ENCODE results near the gene PPP4C.

The PPP4C gene

DNA sequence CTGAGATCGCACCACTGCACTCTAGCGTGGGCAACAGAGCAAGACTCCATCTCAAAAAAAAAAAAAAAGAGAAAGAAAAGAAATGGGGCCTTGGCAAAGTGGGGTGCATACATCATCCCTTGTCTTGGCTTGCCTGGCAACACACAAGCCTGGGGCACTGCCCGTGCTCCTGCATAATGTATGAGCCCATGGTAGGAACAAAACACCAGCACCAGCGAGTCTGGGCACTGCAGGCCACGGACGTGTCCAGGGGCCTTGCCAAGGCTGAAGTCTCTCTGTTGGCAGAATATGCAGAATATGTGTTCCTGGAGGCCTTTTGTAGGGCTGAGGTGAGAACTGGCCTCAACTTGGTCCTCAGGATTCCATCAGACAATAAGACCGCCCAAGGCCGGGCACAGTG, 25.9 kb upstream of the PPP4C start:
- Mint-ChIP-seq H3K27ac (no peak overlapping the region), H3K9me3 (no peaks in the 10 kb centered on the region), H3K27me3 (peaks cover 15% of the 10 kb centered on the region), H3K4me3 (no peak overlapping the region), H3K4me1 (peaks cover 36% of the 10 kb centered on the region)
- no peak for ATAC-seq
- no peak for DNase-seq

GRCh38 chr16:30051518-30051917, 24.3 kb upstream of the PPP4C start:
- ATAC-seq: no peak
- peak overlapping the region; percentile 35 to 95 for H3K27ac Mint-ChIP-seq
- H3K27me3 Mint-ChIP-seq: peaks cover 16% of the 10 kb centered on the region
- H3K4me1 Mint-ChIP-seq: peaks cover 42% of the 10 kb centered on the region
- peak overlapping the region; percentile 88 to 92 for H3K4me3 Mint-ChIP-seq
- no peak for DNase-seq
- H3K9me3 Mint-ChIP-seq: no peaks in the 10 kb centered on the region

- Mint-ChIP-seq H3K9me3 (no peaks in the 10 kb centered on the region), H3K27ac (peak overlapping the region; percentile 72 to 95), H3K27me3 (peaks cover 16% of the 10 kb centered on the region), H3K4me3 (peak overlapping the region; percentile 88 to 92), H3K4me1 (peaks cover 42% of the 10 kb centered on the region)
- DNase-seq: peak; percentile 87 to 94
- peak; percentile 89 for ATAC-seq
Measured at GRCh38 chr16:30052671-30053372, 23.0 kb upstream of the PPP4C start.

GRCh38 chr16:30053376-30054015, 22.3 kb upstream of the PPP4C start:
- Mint-ChIP-seq H3K4me3 (peak overlapping the region; percentile 88 to 92), H3K27me3 (peaks cover 16% of the 10 kb centered on the region), H3K27ac (no peak overlapping the region), H3K9me3 (no peaks in the 10 kb centered on the region), H3K4me1 (peaks cover 42% of the 10 kb centered on the region)
- DNase-seq (no peak), ATAC-seq (peak; percentile 56)

- Mint-ChIP-seq H3K27me3 (peaks cover 16% of the 10 kb centered on the region), H3K27ac (no peak overlapping the region), H3K4me1 (peaks cover 42% of the 10 kb centered on the region), H3K9me3 (no peaks in the 10 kb centered on the region), H3K4me3 (peak overlapping the region in 1 of 2 donors; percentile 33)
- ATAC-seq (no peak), DNase-seq (no peak)
Measured at GRCh38 chr16:30054451-30054850, 21.3 kb upstream of the PPP4C start.

- Mint-ChIP-seq H3K27ac (no peak overlapping the region), H3K4me3 (peak overlapping the region in 1 of 2 donors; percentile 24), H3K4me1 (peaks cover 42% of the 10 kb centered on the region), H3K27me3 (peaks cover 16% of the 10 kb centered on the region), H3K9me3 (no peaks in the 10 kb centered on the region)
- peak; percentile 54 to 62 for DNase-seq
- ATAC-seq: peak; percentile 80
Measured at GRCh38 chr16:30054959-30055553, 20.7 kb upstream of the PPP4C start.

- DNase-seq (no peak), ATAC-seq (no peak)
- peaks cover 19% of the 10 kb centered on the region for H3K4me1 Mint-ChIP-seq
- H3K4me3 Mint-ChIP-seq: no peak overlapping the region
- no peaks in the 10 kb centered on the region for H3K27me3 Mint-ChIP-seq
- H3K27ac Mint-ChIP-seq: peak overlapping the region in 1 of 2 donors; percentile 78
- no peaks in the 10 kb centered on the region for H3K9me3 Mint-ChIP-seq
Measured at GRCh38 chr16:30060346-30060745, 15.4 kb upstream of the PPP4C start.

DNA sequence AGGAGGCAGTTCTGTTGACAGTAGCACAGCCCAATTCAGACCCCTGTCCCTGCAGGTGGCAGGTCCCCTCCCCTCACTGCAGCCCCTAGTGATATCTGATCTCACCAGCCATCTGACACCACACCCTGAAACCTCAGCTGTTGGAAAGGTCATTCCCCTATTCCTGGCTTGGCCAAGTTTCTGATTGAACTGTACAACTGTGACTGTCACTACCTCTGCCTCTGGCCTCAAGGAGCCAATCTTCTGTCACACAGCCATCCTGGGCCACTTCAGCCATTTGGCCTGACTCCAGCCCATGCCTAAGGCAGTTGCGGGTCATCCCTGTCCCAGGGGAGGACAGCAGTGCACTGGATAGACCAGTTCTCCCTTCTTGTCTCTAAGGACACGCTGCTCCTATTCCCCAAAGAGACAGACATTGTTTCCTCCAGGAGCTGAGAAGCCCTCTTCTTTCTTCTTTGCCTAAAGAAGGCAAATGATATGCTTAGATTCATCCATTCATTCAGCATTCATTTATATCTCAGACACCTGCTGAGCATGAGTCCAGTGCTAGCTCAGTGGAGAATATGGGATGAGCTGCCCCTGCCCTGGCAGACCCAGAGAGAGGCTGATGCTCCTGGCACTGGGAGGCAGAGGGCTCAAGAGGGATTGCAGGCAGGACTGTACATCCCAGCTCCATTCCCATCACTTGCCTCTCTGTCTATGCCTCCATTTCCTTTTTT, 14.8 kb upstream of the PPP4C start:
- peak overlapping the region in 1 of 2 donors; percentile 78 for H3K27ac Mint-ChIP-seq
- no peaks in the 10 kb centered on the region for H3K27me3 Mint-ChIP-seq

GRCh38 chr16:30063278-30063892, 12.4 kb upstream of the PPP4C start:
- no peaks in the 10 kb centered on the region for H3K9me3 Mint-ChIP-seq
- peak overlapping the region; percentile 76 to 99 for H3K27ac Mint-ChIP-seq
- peak overlapping the region; percentile 98 to 99 for H3K4me3 Mint-ChIP-seq
- H3K4me1 Mint-ChIP-seq: peaks cover 39% of the 10 kb centered on the region
- no peak for DNase-seq
- no peak for ATAC-seq
- no peaks in the 10 kb centered on the region for H3K27me3 Mint-ChIP-seq

More for the DNA sequence above, 14.8 kb upstream of the PPP4C start:
- no peak for ATAC-seq
- DNase-seq: no peak
- H3K9me3 Mint-ChIP-seq: no peaks in the 10 kb centered on the region
- H3K4me3 Mint-ChIP-seq: no peak overlapping the region
- H3K4me1 Mint-ChIP-seq: peaks cover 18% of the 10 kb centered on the region

DNA sequence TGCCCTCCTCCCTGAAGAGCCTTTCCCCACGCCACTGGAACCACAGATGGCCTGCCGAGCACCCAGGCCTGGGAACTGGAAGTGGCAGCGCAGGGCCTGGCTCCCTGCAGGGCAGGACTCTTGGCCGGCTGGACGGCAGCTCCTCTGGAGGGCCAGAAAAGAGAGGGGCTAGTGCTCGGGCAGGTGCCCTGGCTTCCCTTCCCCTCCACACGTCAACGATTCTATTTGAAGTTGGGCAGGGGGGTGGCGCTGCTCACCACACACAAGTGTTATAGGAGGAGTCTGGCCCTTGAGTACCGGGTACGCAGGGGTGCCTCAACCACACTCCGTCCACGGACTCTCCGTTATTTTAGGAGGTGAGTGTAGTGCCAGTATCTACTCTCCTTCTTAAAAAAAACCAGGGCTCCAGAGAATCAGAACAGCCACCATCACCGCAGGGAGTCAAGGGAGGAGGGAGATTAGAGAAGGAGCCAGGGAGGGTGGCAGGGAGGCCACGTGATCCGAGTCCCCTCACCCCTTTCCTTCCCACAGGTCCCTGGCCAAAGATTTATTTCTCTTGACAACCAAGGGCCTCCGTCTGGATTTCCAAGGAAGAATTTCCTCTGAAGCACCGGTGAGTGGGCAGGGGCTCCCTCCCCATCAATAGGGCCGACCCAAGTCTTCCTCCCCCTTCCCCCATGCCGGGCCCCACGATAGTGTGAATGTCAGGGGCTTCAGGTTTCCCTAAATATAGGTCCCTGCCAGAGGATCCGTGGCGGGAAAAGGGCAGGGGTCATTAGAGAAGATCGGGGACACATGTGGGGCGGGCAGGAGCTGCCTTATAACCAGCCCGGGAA, 11.7 kb upstream of the PPP4C start:
- H3K27me3 Mint-ChIP-seq: no peaks in the 10 kb centered on the region
- H3K27ac Mint-ChIP-seq: peak overlapping the region; percentile 98 to 99
- H3K9me3 Mint-ChIP-seq: no peaks in the 10 kb centered on the region
- peaks cover 45% of the 10 kb centered on the region for H3K4me1 Mint-ChIP-seq
- ATAC-seq (peak; percentile 39), DNase-seq (peak; percentile 54 to 75)
- H3K4me3 Mint-ChIP-seq: peak overlapping the region; percentile 98 to 99

- Mint-ChIP-seq H3K9me3 (no peaks in the 10 kb centered on the region), H3K4me3 (peak overlapping the region; percentile 98 to 99), H3K27me3 (no peaks in the 10 kb centered on the region), H3K27ac (peak overlapping the region; percentile 99), H3K4me1 (peaks cover 50% of the 10 kb centered on the region)
- no peak for ATAC-seq
- no peak for DNase-seq
Measured at GRCh38 chr16:30064729-30065101, 11.1 kb upstream of the PPP4C start.

DNA sequence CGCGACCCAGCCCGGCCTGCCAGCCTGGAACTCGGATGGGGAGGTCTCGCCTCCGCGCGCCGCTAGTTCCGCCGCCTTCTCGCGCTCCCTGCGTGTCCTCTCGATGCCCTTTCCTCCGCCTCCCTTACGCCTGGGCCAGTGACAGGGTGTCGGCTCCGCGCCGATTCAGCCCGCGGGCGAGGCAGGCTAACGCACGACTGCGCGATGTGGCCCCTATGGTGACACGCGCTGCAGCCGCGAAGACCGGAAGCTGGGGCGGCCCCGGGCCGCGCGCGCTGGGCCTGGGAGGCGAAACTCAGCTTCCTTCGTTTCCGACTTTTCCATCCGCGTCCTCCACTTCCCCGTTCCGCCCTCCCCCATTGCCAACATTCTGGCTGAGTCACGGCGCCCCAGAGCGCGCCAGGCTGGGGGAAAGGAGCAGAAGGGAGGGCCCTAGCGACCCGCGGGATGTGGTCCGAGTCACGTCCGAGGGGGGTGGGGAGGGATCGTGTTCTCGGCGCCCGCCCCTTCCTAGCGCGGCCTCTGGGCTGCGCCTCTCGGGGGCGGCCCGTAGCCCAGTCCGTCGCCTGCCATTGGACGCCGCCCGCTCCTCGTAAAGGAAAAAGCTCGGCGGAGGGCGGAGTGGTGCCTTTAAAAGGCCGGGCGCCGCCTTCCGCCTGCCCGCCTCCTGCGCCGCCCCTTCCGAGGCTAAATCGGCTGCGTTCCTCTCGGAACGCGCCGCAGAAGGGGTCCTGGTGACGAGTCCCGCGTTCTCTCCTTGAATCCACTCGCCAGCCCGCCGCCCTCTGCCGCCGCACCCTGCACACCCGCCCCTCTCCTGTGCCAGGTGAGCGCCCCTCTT, 10.5 kb upstream of the PPP4C start, which contains the start of gene ALDOA:
ALDOA (plus strand) TSS at position 659 of the 841 bp plus-strand sequence. CDS start 1,138 bp downstream, outside the sequence.
- peak within 1 kb of the TSS; percentile 98 to 99 for H3K4me3 Mint-ChIP-seq
- peak; percentile 90 for ATAC-seq

GRCh38 chr16:30065943-30066760, 9.6 kb upstream of the PPP4C start:
- DNase-seq (no peak), ATAC-seq (peak; percentile 2)
- Mint-ChIP-seq H3K27ac (peak overlapping the region; percentile 99), H3K4me3 (peak overlapping the region; percentile 98 to 99), H3K27me3 (no peaks in the 10 kb centered on the region), H3K9me3 (no peaks in the 10 kb centered on the region), H3K4me1 (peaks cover 53% of the 10 kb centered on the region)

More for the DNA sequence above, 10.5 kb upstream of the PPP4C start, which contains the start of gene ALDOA:
- Mint-ChIP-seq H3K27ac (peak within 1 kb of the TSS; percentile 99), H3K4me1 (peaks cover 57% of the 10 kb centered on the region), H3K9me3 (no peaks in the 10 kb centered on the region), H3K27me3 (no peaks in the 10 kb centered on the region)
- peak; percentile 96 to 98 for DNase-seq

Measured in stimulated activated naive CD8-positive, alpha-beta T cell treated with anti-CD3 and anti-CD28 coated beads, Interleukin-15, amount 100 ng/mL, for 72 hours (primary cell).